Liver (tissue), 3 donors: ENCODE results near the gene EWSR1.

ENCODE experiments used
- ATF3 ChIP-seq: IDR thresholded peaks from 2 replicates; pipeline ENCODE4 v1.6.1; 2016; ENCODE audit warnings: antibody characterized with exemption
- FOXA1 ChIP-seq: IDR thresholded peaks from 2 replicates; pipeline ENCODE4 v1.6.1; 2016; ENCODE audit warnings: antibody characterized with exemption
- GABPA ChIP-seq, 2 donors: IDR thresholded peaks in 1 of 2; conservative IDR thresholded peaks in 1 of 2; 2 replicates each; pipeline ENCODE4 v1.6.1; 2016; ENCODE audit warnings: antibody characterized with exemption in 2 of 2, mild to moderate bottlenecking in 1 of 2, moderate library complexity in 1 of 2
- HNF4G ChIP-seq: IDR thresholded peaks from 2 replicates; pipeline ENCODE4 v1.6.1; 2016; ENCODE audit warnings: antibody characterized with exemption
- MAX ChIP-seq: IDR thresholded peaks from 2 replicates; pipeline ENCODE4 v1.6.1; 2016; ENCODE audit warnings: antibody characterized with exemption
- RAD21 ChIP-seq, 2 donors: IDR thresholded peaks; 2 replicates each; pipeline ENCODE4 v1.6.1; 2016; ENCODE audit warnings: antibody characterized with exemption in 2 of 2, mild to moderate bottlenecking in 2 of 2
- RXRA ChIP-seq, 2 donors: IDR thresholded peaks; 2 replicates each; pipeline ENCODE4 v1.6.1; 2017 to 2018; ENCODE audit warnings: antibody characterized with exemption in 2 of 2, mild to moderate bottlenecking in 1 of 2
- TAF1 ChIP-seq: conservative IDR thresholded peaks from 2 replicates; pipeline ENCODE4 v1.6.1; 2016; ENCODE audit warnings: antibody characterized with exemption, mild to moderate bottlenecking
- YY1 ChIP-seq: IDR thresholded peaks from 2 replicates; pipeline ENCODE4 v1.6.1; 2016; ENCODE audit warnings: antibody characterized with exemption, mild to moderate bottlenecking
- TF ChIP-seq, protein P1 (sequence below): fragments of 150-350 bp; IDR thresholded peaks from 2 replicates; pipeline ENCODE4 v1.5.1; 2017; ENCODE audit warnings: improper control_type of control experiment, low read depth, low read length; ENCODE audit not compliant: missing input control
- TF ChIP-seq, protein P2 (sequence below): IDR thresholded peaks from 2 replicates; pipeline ENCODE4 v1.6.1; 2016; ENCODE audit warnings: antibody characterized with exemption
- TF ChIP-seq, protein P3 (sequence below): IDR thresholded peaks from 2 replicates; pipeline ENCODE4 v1.6.1; 2016; ENCODE audit warnings: antibody characterized with exemption, mild to moderate bottlenecking
- donor health status: healthy.
- donor health status: healthy.

DNA sequence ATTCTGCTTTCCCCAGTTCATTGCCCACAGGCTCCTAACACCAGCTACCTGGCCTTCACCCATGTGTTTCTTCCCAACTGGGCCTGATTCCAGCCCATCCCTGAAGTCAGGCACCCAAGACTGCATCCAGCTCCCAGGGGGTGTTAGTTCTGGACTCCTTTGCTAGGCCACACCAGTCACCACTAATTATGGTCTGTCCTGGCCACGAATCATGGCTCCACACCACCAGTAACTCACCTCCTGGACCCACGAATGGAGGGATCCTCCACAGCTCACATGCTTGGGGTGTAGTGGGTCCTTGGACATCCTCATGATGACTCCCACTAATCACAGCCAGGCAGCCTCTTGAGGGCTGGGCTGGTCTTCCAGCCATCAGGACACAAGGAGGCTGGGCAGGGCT is 51.0 kb downstream of the EWSR1 start:
- TF ChIP-seq, protein P1, sequence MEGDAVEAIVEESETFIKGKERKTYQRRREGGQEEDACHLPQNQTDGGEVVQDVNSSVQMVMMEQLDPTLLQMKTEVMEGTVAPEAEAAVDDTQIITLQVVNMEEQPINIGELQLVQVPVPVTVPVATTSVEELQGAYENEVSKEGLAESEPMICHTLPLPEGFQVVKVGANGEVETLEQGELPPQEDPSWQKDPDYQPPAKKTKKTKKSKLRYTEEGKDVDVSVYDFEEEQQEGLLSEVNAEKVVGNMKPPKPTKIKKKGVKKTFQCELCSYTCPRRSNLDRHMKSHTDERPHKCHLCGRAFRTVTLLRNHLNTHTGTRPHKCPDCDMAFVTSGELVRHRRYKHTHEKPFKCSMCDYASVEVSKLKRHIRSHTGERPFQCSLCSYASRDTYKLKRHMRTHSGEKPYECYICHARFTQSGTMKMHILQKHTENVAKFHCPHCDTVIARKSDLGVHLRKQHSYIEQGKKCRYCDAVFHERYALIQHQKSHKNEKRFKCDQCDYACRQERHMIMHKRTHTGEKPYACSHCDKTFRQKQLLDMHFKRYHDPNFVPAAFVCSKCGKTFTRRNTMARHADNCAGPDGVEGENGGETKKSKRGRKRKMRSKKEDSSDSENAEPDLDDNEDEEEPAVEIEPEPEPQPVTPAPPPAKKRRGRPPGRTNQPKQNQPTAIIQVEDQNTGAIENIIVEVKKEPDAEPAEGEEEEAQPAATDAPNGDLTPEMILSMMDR = no peak
- TF ChIP-seq RAD21 (IDR thresholded peaks at IDR 0.05) = no peak
- no peak for TF ChIP-seq YY1
- no peak for TF ChIP-seq GABPA (IDR thresholded peaks at IDR 0.05 in 1 of 2, conservative IDR thresholded peaks at IDR 0.05 in 1 of 2)
- TF ChIP-seq RXRA (IDR thresholded peaks at IDR 0.05) = no peak
- no peak for TF ChIP-seq MAX
- no peak for TF ChIP-seq FOXA1
- TF ChIP-seq TAF1 = no peak
- TF ChIP-seq HNF4G = no peak
- TF ChIP-seq, protein P2, sequence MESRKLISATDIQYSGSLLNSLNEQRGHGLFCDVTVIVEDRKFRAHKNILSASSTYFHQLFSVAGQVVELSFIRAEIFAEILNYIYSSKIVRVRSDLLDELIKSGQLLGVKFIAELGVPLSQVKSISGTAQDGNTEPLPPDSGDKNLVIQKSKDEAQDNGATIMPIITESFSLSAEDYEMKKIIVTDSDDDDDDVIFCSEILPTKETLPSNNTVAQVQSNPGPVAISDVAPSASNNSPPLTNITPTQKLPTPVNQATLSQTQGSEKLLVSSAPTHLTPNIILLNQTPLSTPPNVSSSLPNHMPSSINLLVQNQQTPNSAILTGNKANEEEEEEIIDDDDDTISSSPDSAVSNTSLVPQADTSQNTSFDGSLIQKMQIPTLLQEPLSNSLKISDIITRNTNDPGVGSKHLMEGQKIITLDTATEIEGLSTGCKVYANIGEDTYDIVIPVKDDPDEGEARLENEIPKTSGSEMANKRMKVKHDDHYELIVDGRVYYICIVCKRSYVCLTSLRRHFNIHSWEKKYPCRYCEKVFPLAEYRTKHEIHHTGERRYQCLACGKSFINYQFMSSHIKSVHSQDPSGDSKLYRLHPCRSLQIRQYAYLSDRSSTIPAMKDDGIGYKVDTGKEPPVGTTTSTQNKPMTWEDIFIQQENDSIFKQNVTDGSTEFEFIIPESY = no peak
- TF ChIP-seq, protein P3, sequence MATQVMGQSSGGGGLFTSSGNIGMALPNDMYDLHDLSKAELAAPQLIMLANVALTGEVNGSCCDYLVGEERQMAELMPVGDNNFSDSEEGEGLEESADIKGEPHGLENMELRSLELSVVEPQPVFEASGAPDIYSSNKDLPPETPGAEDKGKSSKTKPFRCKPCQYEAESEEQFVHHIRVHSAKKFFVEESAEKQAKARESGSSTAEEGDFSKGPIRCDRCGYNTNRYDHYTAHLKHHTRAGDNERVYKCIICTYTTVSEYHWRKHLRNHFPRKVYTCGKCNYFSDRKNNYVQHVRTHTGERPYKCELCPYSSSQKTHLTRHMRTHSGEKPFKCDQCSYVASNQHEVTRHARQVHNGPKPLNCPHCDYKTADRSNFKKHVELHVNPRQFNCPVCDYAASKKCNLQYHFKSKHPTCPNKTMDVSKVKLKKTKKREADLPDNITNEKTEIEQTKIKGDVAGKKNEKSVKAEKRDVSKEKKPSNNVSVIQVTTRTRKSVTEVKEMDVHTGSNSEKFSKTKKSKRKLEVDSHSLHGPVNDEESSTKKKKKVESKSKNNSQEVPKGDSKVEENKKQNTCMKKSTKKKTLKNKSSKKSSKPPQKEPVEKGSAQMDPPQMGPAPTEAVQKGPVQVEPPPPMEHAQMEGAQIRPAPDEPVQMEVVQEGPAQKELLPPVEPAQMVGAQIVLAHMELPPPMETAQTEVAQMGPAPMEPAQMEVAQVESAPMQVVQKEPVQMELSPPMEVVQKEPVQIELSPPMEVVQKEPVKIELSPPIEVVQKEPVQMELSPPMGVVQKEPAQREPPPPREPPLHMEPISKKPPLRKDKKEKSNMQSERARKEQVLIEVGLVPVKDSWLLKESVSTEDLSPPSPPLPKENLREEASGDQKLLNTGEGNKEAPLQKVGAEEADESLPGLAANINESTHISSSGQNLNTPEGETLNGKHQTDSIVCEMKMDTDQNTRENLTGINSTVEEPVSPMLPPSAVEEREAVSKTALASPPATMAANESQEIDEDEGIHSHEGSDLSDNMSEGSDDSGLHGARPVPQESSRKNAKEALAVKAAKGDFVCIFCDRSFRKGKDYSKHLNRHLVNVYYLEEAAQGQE = no peak
- TF ChIP-seq ATF3 = no peak
